Natural killer cell (primary cell): ENCODE results near the gene MT1E. TPM values are rescaled to one million over a fixed set of nuclear protein-coding genes. Genes with fewer than 3 reads are reported as not detected.

ENCODE experiments used
- ATAC-seq, 3 donors: fragments of 150-1000 bp in 2 of 3; fragments of 200-7000 bp in 1 of 3; cut with Tn5 transposase; 1 replicate in 1 of 3; 2 replicates in 2 of 3; pipeline ENCODE4 v1.10.0; 2021; ENCODE audit warnings: mild to moderate bottlenecking in 2 of 3, moderate library complexity in 2 of 3
- DNase-seq, 2 donors: peaks; one replicate each; pipeline versions ENCODE4 v3.0.0 to v3.0.0-alpha.2; 2013 to 2021; ENCODE audit warnings: mixed read lengths in 1 of 2
- H3K27ac ChIP-seq: one replicate; pipeline ENCODE4 v1.5.1; 2013; ENCODE audit warnings: mild to moderate bottlenecking, low read length
- H3K27me3 ChIP-seq: one replicate; pipeline ENCODE4 v1.6.1; 2013; ENCODE audit warnings: low read length; ENCODE audit not compliant: control insufficient read depth, insufficient read depth
- H3K36me3 ChIP-seq: one replicate; pipeline ENCODE4 v1.6.1; 2013; ENCODE audit warnings: low read length; ENCODE audit not compliant: control insufficient read depth, insufficient read depth
- H3K4me1 ChIP-seq: one replicate; pipeline ENCODE4 v1.6.1; 2013; ENCODE audit warnings: low read length; ENCODE audit not compliant: control insufficient read depth, insufficient read depth
- H3K4me3 ChIP-seq: one replicate; pipeline ENCODE4 v1.5.1; 2013; ENCODE audit warnings: low read length
- H3K9me3 ChIP-seq: one replicate; pipeline ENCODE4 v1.6.1; 2013; ENCODE audit warnings: low read length; ENCODE audit not compliant: control insufficient read depth, insufficient read depth
- H3K27ac Mint-ChIP-seq, 2 donors: one replicate each; pipeline ENCODE4 v1.8.0; 2022; ENCODE audit warnings: mild to moderate bottlenecking in 2 of 2, mixed read lengths in 2 of 2, moderate library complexity in 1 of 2
- H3K27me3 Mint-ChIP-seq, 2 donors: one replicate each; pipeline ENCODE4 v1.8.0; 2022; ENCODE audit warnings: low read depth in 2 of 2, mixed read lengths in 2 of 2
- H3K36me3 Mint-ChIP-seq: one replicate; pipeline ENCODE4 v1.8.0; 2022; ENCODE audit warnings: mixed read lengths
- H3K4me1 Mint-ChIP-seq, 2 donors: one replicate each; pipeline ENCODE4 v1.8.0; 2022; ENCODE audit warnings: mixed read lengths in 2 of 2
- H3K4me3 Mint-ChIP-seq: one replicate; pipeline ENCODE4 v1.8.0; 2022; ENCODE audit warnings: mild to moderate bottlenecking, moderate library complexity, mixed read lengths
- H3K9me3 Mint-ChIP-seq, 2 donors: one replicate each; pipeline ENCODE4 v1.8.0; 2022; ENCODE audit warnings: mixed read lengths in 2 of 2
- CTCF ChIP-seq: fragments of 200-600 bp; IDR thresholded peaks from one replicate; pipeline ENCODE4 v1.8.0; 2022; ENCODE audit warnings: antibody characterized with exemption
- WGBS: methylation state at CpG from one replicate; pipeline ENCODE4 v1.1.7; 2013; ENCODE audit warnings: missing lambda C conversion rate; ENCODE audit not compliant: insufficient coverage; 5-methylcytosine and 5-hydroxymethylcytosine counted together
- intact Hi-C: fragments of 100-400 bp; cut with micrococcal nuclease; formaldehyde crosslinking; loops from one replicate; pipeline ENCODE4 v1.14.2; 2022
- total RNA-seq, 4 donors: library from RNA; stranded (reverse); fragments of 120-200 nt in 1 of 4; gene quantifications; one replicate each; pipeline versions ENCODE4 v1.2.3 to v1.2.4, GENCODE V29; 2013 to 2022

The MT1E gene
- total RNA-seq, 3 donors from 2014 or later (not counting 1 experiment from before 2014, with no cell fraction given) = 0.40 to 3.2 TPM; not detected in 1

GRCh38 chr16:56649271-56649670, 23.7 kb downstream of the MT1E start:
- H3K36me3 ChIP-seq = no peaks in the 10 kb centered on the region
- ATAC-seq (no peak), DNase-seq (no peak)
- intact Hi-C loops = no loop called here
- H3K27ac ChIP-seq = no peak overlapping the region
- Mint-ChIP-seq H3K36me3 (no peaks in the 10 kb centered on the region), H3K4me3 (no peak overlapping the region), H3K27ac (no peak overlapping the region), H3K4me1 (peaks cover 0 to 2% of the 10 kb centered on the region in 2 donors), H3K27me3 (peaks cover 35 to 54% of the 10 kb centered on the region in 2 donors), H3K9me3 (no peaks in the 10 kb centered on the region)
- peaks cover 9% of the 10 kb centered on the region for H3K27me3 ChIP-seq
- H3K9me3 ChIP-seq = no peaks in the 10 kb centered on the region
- 92% methylated on average over 2 of the region's 2 CpGs for WGBS
- no peak overlapping the region for H3K4me3 ChIP-seq
- peaks cover under 1% of the 10 kb centered on the region for H3K4me1 ChIP-seq
- TF ChIP-seq CTCF = no peak

- no peaks in the 10 kb centered on the region for H3K36me3 ChIP-seq
- H3K27me3 ChIP-seq = peaks cover 9% of the 10 kb centered on the region
- H3K4me3 ChIP-seq = no peak overlapping the region
- Mint-ChIP-seq H3K27me3 (peaks cover 34 to 49% of the 10 kb centered on the region in 2 donors), H3K9me3 (no peaks in the 10 kb centered on the region), H3K27ac (no peak overlapping the region), H3K4me1 (no peaks in the 10 kb centered on the region), H3K36me3 (no peaks in the 10 kb centered on the region), H3K4me3 (no peak overlapping the region)
- no CpG with 5 or more reads among the region's 3 CpGs for WGBS
- DNase-seq (no peak), ATAC-seq (no peak)
- TF ChIP-seq CTCF = no peak
- H3K4me1 ChIP-seq = no peaks in the 10 kb centered on the region
- no peaks in the 10 kb centered on the region for H3K9me3 ChIP-seq
- H3K27ac ChIP-seq = no peak overlapping the region
- intact Hi-C loops = no loop called here
Observed at GRCh38 chr16:56649820-56650219, 24.2 kb downstream of the MT1E start.

DNA sequence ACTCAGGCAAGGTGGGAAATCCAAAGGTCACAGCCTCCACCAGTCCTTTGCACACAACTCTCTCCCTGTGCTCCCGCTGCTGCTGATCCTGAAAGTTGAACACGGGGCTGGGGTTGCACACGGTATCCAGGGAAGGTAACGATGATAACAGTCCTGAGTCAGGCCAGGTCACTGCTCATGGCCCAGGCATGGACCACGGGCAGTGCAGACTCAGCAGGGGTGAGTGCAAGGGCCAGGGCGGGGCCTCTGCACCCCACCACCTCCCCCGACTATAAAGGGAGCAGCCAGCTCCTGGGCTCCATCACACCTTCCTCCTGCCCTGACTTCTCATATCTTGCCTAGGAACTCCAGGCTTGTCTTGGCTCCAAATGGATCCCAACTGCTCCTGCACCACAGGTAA, 26.0 kb downstream of the MT1E start, which contains the start of gene MT1B:
MT1B (plus strand) TSS at position 301 of the 400 bp plus-strand sequence; CDS start at position 369, 68 bp downstream.
- Mint-ChIP-seq H3K36me3 (no peaks in the 10 kb centered on the region), H3K9me3 (no peaks in the 10 kb centered on the region), H3K4me3 (no peak within 1 kb of the TSS), H3K4me1 (no peaks in the 10 kb centered on the region), H3K27me3 (peaks cover 25 to 32% of the 10 kb centered on the region in 2 donors), H3K27ac (no peak within 1 kb of the TSS)
- Histone ChIP-seq H3K27ac (no peak within 1 kb of the TSS), H3K4me3 (no peak within 1 kb of the TSS), H3K36me3 (no peaks in the 10 kb centered on the region), H3K9me3 (no peaks in the 10 kb centered on the region), H3K4me1 (no peaks in the 10 kb centered on the region), H3K27me3 (peaks cover 3% of the 10 kb centered on the region)
- intact Hi-C loops = no loop called here
- WGBS = 76% methylated on average over 7 of the region's 7 CpGs
- no peak for DNase-seq
- TF ChIP-seq CTCF = no peak
- ATAC-seq = no peak

DNA sequence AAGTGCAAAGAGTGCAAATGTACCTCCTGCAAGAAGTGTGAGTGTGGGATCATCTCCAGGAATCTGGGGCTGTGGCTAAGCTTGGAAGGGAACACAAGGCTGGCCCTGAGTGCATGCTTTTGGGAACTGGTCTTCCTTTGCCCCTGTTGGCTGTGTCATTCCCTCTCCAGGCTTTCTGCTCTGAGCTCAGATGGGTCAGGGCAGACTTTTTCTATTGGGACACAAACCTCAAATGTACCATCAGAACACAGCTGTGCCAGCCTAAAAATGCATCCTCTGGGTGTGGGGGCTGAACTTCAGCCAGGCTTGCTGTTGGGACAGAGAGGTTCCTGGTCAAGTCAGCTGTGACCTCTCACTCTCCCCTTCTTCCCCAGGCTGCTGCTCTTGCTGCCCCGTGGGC, 27.0 kb downstream of the MT1E start:
- no peak overlapping the region for H3K4me3 Mint-ChIP-seq
- Histone ChIP-seq H3K4me3 (no peak overlapping the region), H3K36me3 (no peaks in the 10 kb centered on the region), H3K27ac (no peak overlapping the region), H3K27me3 (no peaks in the 10 kb centered on the region), H3K9me3 (no peaks in the 10 kb centered on the region), H3K4me1 (peaks cover 6% of the 10 kb centered on the region)
- TF ChIP-seq CTCF = no peak
- H3K27me3 Mint-ChIP-seq = peaks cover 18 to 23% of the 10 kb centered on the region in 2 donors
- no peak overlapping the region for H3K27ac Mint-ChIP-seq
- intact Hi-C loops = no loop called here
- DNase-seq (no peak), ATAC-seq (no peak)
- 63% methylated on average over 1 of the region's 1 CpG for WGBS
- H3K36me3 Mint-ChIP-seq = no peaks in the 10 kb centered on the region
- no peaks in the 10 kb centered on the region for H3K9me3 Mint-ChIP-seq
- peaks cover 0 to 4% of the 10 kb centered on the region in 2 donors for H3K4me1 Mint-ChIP-seq
